NCI-H82 treated with DMSO at 0.1 percent for 48 hours (cell line): Measurements from ENCODE around the gene MAP1B.

Source experiments
- DNase-seq: peaks from one replicate; lab custom pipeline; 2025; ENCODE audit not compliant: unreplicated experiment; lab: John Stamatoyannopoulos, UW

MAP1B gene

DNA sequence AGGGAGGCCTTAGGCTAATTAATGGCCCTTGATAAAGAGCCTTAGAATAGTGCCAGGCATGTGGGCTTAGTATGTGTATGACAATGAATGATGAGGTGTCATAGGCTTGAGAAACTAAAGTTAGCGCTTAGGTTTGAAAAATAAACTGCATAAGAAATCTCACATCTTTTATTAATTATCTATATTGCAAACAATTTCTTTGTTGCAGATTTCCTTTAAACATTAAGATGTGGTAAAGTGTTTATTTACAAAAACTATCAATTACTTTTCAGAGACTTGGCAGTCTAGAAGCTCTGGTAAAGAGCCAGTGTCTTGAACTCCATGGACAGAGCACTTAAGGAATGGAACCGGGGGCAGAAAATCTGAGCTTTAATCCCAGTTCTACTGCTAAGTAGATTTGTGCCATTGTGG, 23.1 kb downstream of the MAP1B start:
- no peak for DNase-seq

DNA sequence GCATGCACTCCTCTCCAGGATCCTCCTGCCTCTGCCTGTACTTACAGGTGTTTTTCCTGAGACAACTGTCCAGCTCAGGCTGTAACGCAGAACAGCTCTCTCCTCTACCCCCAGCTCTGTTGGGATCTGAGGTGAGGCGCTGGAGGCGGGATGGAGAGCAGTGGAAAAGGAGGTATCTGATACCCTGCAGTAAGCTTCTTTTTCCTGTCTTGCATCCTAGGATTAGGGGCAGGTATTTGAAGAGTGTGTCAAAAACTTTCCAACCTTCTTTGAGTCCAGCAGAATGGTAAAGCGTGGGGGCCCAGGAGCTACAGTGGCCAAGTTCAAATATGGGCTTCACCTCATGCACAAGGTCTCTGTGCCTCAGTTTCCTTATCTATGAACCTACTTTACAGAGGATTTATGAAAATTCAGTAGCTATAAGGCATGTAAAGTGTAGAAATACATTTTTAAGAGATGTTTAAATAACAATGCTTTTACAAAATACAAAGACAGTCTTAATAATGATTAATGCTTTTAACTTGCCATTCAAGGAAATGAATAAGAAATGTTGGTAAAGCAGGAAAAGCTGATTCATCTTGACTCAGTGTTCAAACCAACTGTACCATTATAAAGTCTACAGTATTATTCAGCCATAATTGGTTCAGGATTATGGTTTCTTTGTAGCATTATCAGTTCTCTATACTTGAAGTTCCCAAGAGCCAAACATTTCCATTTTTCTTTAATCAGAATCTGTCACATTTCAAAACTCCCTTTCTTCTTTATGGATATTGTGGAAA, 26.1 kb downstream of the MAP1B start:
- DNase-seq = no peak

DNA sequence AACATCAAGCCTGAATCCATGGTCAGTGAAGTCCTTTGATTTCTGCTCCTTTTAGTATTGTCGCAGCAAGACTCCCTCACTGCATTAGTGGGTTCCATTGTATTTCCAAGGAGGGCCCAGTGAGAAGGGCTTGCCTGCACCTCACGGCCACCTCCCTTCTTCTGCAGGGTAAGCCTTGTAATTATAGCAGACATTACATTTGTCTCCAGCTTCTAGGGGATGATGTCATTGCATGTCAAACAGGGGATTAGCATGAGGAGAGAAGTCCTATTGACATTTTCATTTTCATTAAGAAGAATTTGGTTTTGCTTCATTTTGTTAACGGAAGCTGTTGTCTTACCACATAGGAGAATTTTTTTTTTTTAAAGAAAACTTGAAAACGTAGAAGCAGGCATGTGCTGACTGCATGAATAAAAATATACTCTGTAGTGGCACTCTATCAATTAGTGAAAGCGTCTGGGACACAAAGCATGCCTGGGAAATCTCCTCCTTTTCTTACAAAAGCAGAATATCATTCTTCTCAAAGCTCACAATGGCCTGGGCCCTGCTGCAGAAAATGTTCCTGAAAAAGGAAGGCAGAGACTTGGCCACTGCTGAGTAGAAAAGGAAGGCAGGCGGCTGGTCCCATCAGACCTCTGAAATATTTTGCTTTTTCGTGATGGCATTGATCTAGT, 27.1 kb downstream of the MAP1B start:
- no peak for DNase-seq

GRCh38 chr5:72137826-72138409, 30.6 kb downstream of the MAP1B start:
- no peak for DNase-seq

- no peak for DNase-seq
These were observed 31.8 kb downstream of the MAP1B start for GRCh38 chr5:72138943-72139521.

GRCh38 chr5:72140711-72141110, 33.4 kb downstream of the MAP1B start:
- DNase-seq = no peak

- no peak for DNase-seq
These were observed 34.4 kb downstream of the MAP1B start for GRCh38 chr5:72141440-72142355.

GRCh38 chr5:72144762-72145161, 37.5 kb downstream of the MAP1B start:
- DNase-seq = no peak

DNA sequence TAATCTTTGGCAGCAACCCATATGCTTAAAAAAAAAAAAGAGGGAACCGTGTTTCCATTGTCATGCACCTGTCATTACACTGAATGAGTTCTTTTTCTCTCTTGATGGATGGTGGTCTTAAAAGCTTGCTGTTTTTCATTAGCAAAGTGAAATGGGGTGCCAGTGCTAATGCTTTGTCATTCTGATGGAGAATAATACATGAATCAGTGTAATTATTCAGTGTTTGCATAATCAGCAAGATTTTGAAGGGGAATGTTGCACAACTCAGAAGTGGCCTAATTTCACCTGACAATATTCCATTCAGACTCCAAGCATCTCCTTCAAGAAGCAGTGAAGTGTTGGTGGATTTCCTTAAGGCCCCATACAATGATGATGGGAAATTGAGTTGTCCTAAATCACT, 38.1 kb downstream of the MAP1B start:
- no peak for DNase-seq

GRCh38 chr5:72146056-72146455, 38.8 kb downstream of the MAP1B start:
- DNase-seq = no peak

DNA sequence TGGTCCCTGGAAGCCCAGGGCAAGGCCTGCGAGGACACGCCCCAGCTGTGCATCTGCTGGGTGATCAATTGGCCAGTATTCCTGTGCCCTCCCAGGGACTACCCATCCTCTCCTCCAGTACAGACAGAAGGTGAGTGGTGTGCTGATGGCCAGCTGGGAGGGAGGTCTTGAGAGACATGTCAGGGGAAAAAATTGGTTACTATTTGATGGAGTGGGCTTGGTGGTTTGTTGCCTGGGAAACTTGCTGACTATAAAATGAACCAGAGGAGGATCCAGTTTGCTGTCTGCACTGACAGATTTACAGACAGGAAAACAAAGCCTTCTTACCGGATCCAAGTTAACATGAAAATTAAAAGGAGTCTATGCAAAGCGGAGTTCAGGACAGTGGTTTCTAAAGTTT, 40.3 kb downstream of the MAP1B start:
- no peak for DNase-seq

DNA sequence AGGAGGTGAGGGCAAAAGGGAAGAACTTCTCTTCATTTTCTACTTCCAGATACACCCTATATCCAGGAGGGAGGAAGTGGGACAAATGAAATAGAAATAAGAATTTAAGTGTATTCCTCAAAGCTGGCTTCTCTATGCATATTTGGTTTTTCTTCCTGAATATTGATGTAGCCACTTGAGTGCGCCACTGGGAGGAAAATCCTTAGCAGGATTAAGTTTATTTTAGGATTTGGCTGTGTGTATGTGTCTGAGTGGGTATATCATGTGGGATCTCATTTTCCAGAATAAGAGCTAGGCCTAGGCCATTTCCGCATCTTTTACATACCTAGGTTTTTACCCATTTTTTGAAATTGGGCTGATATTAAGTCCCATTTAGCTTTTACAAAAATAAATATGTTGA, 42.5 kb downstream of the MAP1B start:
- no peak for DNase-seq

GRCh38 chr5:72151169-72151568, 43.9 kb downstream of the MAP1B start:
- DNase-seq = no peak

DNA sequence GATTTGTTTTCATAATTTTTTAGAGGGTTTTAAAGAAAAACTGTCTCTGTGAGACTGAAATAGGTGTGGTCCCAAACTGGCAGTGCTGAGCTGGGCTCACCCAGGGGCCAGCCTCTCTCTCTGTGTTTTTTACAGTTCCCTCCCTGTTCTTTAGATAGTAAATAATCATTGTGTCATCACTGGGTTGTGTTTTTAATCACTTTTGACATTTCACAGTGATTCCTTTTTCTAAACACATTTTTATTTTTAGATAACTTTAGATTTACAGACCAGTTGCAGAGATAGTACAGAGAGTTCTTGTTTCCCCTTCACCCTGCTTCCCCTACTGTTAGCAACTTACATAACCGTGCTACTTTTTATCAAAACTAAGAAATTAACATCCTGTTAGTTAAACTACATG, 44.4 kb downstream of the MAP1B start:
- DNase-seq = no peak

- no peak for DNase-seq
These were observed 45.3 kb downstream of the MAP1B start for GRCh38 chr5:72152545-72152944.

- no peak for DNase-seq
These were observed 46.3 kb downstream of the MAP1B start for GRCh38 chr5:72153551-72153950.

DNA sequence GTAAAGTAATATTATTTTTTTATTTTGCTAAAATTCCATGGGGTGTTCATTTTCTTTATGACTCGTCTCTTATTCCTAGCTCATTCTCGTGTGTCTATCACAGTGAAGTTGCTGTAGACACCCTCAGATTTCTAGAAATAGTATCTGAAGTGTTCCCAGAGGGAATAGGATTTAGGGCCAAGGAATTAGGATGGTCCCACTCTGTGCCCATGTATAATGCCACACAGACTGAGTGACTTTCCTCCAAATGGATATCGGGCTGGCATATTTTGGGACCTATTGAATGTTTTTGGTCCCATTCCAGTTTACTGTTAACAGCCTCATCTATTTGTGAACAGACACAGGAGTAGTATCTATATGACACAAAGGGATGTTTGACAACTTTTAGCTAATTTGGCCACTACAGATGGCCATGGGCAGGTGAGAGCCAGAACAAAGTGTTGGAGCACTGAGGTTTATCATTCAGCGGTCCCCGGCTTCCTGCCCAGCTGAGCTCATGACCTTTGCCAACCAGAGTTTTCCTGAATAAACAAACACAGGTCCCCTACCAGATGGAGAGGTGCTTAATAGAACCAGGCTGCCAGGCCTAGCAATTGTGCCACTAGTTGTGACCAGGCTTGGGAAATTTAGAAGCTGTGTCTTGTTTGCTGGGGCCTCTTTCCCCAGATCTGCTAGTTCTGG, 46.9 kb downstream of the MAP1B start:
- DNase-seq = no peak

GRCh38 chr5:72156946-72157624, 49.8 kb downstream of the MAP1B start:
- no peak for DNase-seq

GRCh38 chr5:72157625-72157962, 50.3 kb downstream of the MAP1B start:
- no peak for DNase-seq

DNA sequence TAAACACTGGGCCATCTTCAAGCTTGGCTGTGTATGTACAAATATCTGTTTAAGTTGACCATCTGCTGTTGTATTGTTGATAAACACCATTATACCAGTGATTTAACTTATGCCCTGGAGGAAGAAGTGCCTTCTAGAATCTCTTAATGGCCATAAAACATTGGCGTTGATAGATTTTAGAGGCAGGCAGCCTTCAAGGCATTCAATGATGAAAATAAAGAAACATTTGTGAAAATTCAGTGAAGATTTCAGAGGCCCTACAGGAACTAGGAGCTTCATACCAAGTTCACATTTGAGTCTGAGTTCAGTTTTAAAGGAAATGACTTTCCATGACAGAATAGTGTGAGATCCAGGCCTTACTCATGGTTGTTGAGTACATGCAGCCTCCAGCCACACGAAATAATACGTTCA, 52.2 kb downstream of the MAP1B start:
- DNase-seq = no peak
